MM.1S (cell line): ENCODE measurements around the gene SYAP1.

Experiments used
- DNase-seq: peaks from one replicate; pipeline ENCODE4 v3.0.0-alpha.2; 2015
- H2AFZ ChIP-seq: fragments of 300-600 bp; sonication (generic); 2 replicates; pipeline ENCODE4 v1.6.0; 2016; ENCODE audit warnings: antibody characterized with exemption, low read length
- H3F3A ChIP-seq: fragments of 300-600 bp; sonication (generic); 2 replicates; pipeline ENCODE4 v1.6.1; 2016; ENCODE audit warnings: mild to moderate bottlenecking, antibody characterized with exemption, low read length, moderate library complexity, mixed read lengths; ENCODE audit not compliant: insufficient read depth
- H3K27ac ChIP-seq: fragments of 300-600 bp; sonication (generic); 2 replicates; pipeline ENCODE4 v1.5.1; 2016; ENCODE audit warnings: mild to moderate bottlenecking, low read length
- H3K27me3 ChIP-seq: fragments of 300-600 bp; sonication (generic); replicated peaks from 2 replicates; pipeline ENCODE4 v1.6.0; 2016; ENCODE audit warnings: low read length; ENCODE audit not compliant: insufficient read depth
- H3K36me3 ChIP-seq: fragments of 300-600 bp; sonication (generic); replicated peaks from 2 replicates; pipeline ENCODE4 v1.6.1; 2016; ENCODE audit warnings: mild to moderate bottlenecking, low read length, mixed read lengths; ENCODE audit not compliant: insufficient read depth
- H3K4me1 ChIP-seq: fragments of 300-600 bp; sonication (generic); 2 replicates; pipeline ENCODE4 v1.6.1; 2016; ENCODE audit warnings: low read length, mixed read lengths
- H3K4me2 ChIP-seq: fragments of 300-600 bp; sonication (generic); 2 replicates; pipeline ENCODE4 v1.6.0; 2016; ENCODE audit warnings: low read depth, low read length
- H3K4me3 ChIP-seq: fragments of 300-600 bp; sonication (generic); 2 replicates; pipeline ENCODE4 v1.5.1; 2016; ENCODE audit warnings: low read length, mixed read lengths
- H3K79me2 ChIP-seq: fragments of 300-600 bp; sonication (generic); 2 replicates; pipeline ENCODE4 v1.6.1; 2016; ENCODE audit warnings: mixed run types, low read length, mixed read lengths
- H3K9ac ChIP-seq: fragments of 300-600 bp; sonication (generic); 2 replicates; pipeline ENCODE4 v1.6.1; 2016; ENCODE audit warnings: low read length, mixed read lengths
- H3K9me2 ChIP-seq: fragments of 300-600 bp; sonication (generic); replicated peaks from 2 replicates; pipeline ENCODE4 v1.6.1; 2016; ENCODE audit warnings: mild to moderate bottlenecking, low read length, mixed read lengths; ENCODE audit not compliant: insufficient read depth
- H3K9me3 ChIP-seq: fragments of 300-600 bp; sonication (generic); replicated peaks from 2 replicates; pipeline ENCODE4 v1.6.1; 2016; ENCODE audit warnings: mild to moderate bottlenecking, low read length, mixed read lengths; ENCODE audit not compliant: insufficient read depth
- H4K20me1 ChIP-seq: fragments of 300-600 bp; sonication (generic); 2 replicates; pipeline ENCODE4 v1.6.1; 2016; ENCODE audit warnings: mild to moderate bottlenecking, low read length, moderate library complexity, mixed read lengths; ENCODE audit not compliant: insufficient read depth
- CTCF ChIP-seq: fragments of 300-600 bp; sonication (generic); IDR thresholded peaks from 2 replicates; pipeline ENCODE4 v1.5.1; 2016; ENCODE audit warnings: antibody characterized with exemption, low read length, mixed read lengths
- EZH2 ChIP-seq: fragments of 300-600 bp; sonication (generic); optimal IDR thresholded peaks from 2 replicates; pipeline ENCODE3; 2017; ENCODE audit warnings: low read depth, mild to moderate bottlenecking, antibody characterized with exemption, low read length, mixed read lengths
- EZH2phosphoT487 ChIP-seq: fragments of 300-600 bp; sonication (generic); IDR thresholded peaks from 2 replicates; pipeline ENCODE4 v1.6.1; 2018; ENCODE audit warnings: antibody characterized with exemption, low read length

The SYAP1 gene

GRCh38 chrX:16727637-16728036, 8.2 kb downstream of the SYAP1 start:
- DNase-seq, result no peak

GRCh38 chrX:16730450-16730849, 11.0 kb downstream of the SYAP1 start:
- TF ChIP-seq EZH2 (no peak), CTCF (no peak), EZH2phosphoT487 (no peak)
- H3F3A ChIP-seq, result no peaks in the 10 kb centered on the region
- DNase-seq, result no peak
- no peak overlapping the region for H2AFZ ChIP-seq
- H3K4me3 ChIP-seq, result no peak overlapping the region
- H3K36me3 ChIP-seq, result no peaks in the 10 kb centered on the region
- H3K27ac ChIP-seq, result no peak overlapping the region
- no peaks in the 10 kb centered on the region for H3K4me1 ChIP-seq
- no peaks in the 10 kb centered on the region for H3K9me3 ChIP-seq
- no peak overlapping the region for H3K4me2 ChIP-seq
- H3K79me2 ChIP-seq, result peaks cover 13% of the 10 kb centered on the region
- no peaks in the 10 kb centered on the region for H4K20me1 ChIP-seq
- no peak overlapping the region for H3K9ac ChIP-seq
- no peaks in the 10 kb centered on the region for H3K27me3 ChIP-seq
- no peaks in the 10 kb centered on the region for H3K9me2 ChIP-seq

More at GRCh38 chrX:16727637-16728036, 8.2 kb downstream of the SYAP1 start:
- H3K27me3 ChIP-seq, result no peaks in the 10 kb centered on the region
- no peaks in the 10 kb centered on the region for H3K4me1 ChIP-seq
- H3F3A ChIP-seq, result no peaks in the 10 kb centered on the region
- no peak overlapping the region for H3K4me3 ChIP-seq
- TF ChIP-seq EZH2phosphoT487 (no peak), EZH2 (no peak), CTCF (no peak)
- H2AFZ ChIP-seq, result no peak overlapping the region
- no peak overlapping the region for H3K27ac ChIP-seq
- H3K36me3 ChIP-seq, result no peaks in the 10 kb centered on the region
- H4K20me1 ChIP-seq, result no peaks in the 10 kb centered on the region
- no peak overlapping the region for H3K4me2 ChIP-seq
- H3K9me3 ChIP-seq, result no peaks in the 10 kb centered on the region
- no peaks in the 10 kb centered on the region for H3K9me2 ChIP-seq
- H3K9ac ChIP-seq, result no peak overlapping the region
- peaks cover 35% of the 10 kb centered on the region for H3K79me2 ChIP-seq

- Histone ChIP-seq H3K9ac (no peak overlapping the region), H3K27ac (no peak overlapping the region), H2AFZ (no peak overlapping the region), H3K9me3 (no peaks in the 10 kb centered on the region), H3K9me2 (no peaks in the 10 kb centered on the region), H3K79me2 (peaks cover 5% of the 10 kb centered on the region), H4K20me1 (no peaks in the 10 kb centered on the region), H3K27me3 (no peaks in the 10 kb centered on the region), H3K36me3 (no peaks in the 10 kb centered on the region), H3K4me3 (no peak overlapping the region), H3K4me2 (no peak overlapping the region), H3K4me1 (no peaks in the 10 kb centered on the region), H3F3A (no peaks in the 10 kb centered on the region)
- TF ChIP-seq EZH2phosphoT487 (no peak), CTCF (no peak), EZH2 (no peak)
- no peak for DNase-seq
Measured at GRCh38 chrX:16733013-16733412, 13.6 kb downstream of the SYAP1 start.

- no peaks in the 10 kb centered on the region for H3K4me1 ChIP-seq
- H3K27me3 ChIP-seq, result no peaks in the 10 kb centered on the region
- H3K9me3 ChIP-seq, result no peaks in the 10 kb centered on the region
- no peak overlapping the region for H3K9ac ChIP-seq
- no peak overlapping the region for H3K4me2 ChIP-seq
- TF ChIP-seq EZH2, result no peak
- no peak for TF ChIP-seq CTCF
- TF ChIP-seq EZH2phosphoT487, result no peak
- H3K36me3 ChIP-seq, result no peaks in the 10 kb centered on the region
- peaks cover 5% of the 10 kb centered on the region for H3K79me2 ChIP-seq
- no peak overlapping the region for H3K4me3 ChIP-seq
- H3F3A ChIP-seq, result no peaks in the 10 kb centered on the region
- H3K27ac ChIP-seq, result no peak overlapping the region
- no peaks in the 10 kb centered on the region for H4K20me1 ChIP-seq
- no peaks in the 10 kb centered on the region for H3K9me2 ChIP-seq
- DNase-seq, result no peak
- H2AFZ ChIP-seq, result no peak overlapping the region
Measured at GRCh38 chrX:16737024-16737423, 17.6 kb downstream of the SYAP1 start.
